GM12878 (cell line): ENCODE data around the gene MTA3. TPM values are rescaled to one million over a fixed set of nuclear protein-coding genes. Genes with fewer than 3 reads are reported as not detected.

Experiments used
- ATAC-seq: fragments of 200-7000 bp; cut with Tn5 transposase; 3 replicates; pipeline ENCODE4 v1.9.1; 2020; ENCODE audit warnings: mild to moderate bottlenecking, moderate library complexity
- BruUV-seq: library from RNA; stranded (reverse); fragments of 400-500 nt; replicated peaks from 2 replicates; lab custom pipeline; 2021; lab: Mats Ljungman, UMichigan
- CTCF ChIA-PET: fragments of 300-600 bp; sonication (Branson Sonifier 250); formaldehyde crosslinking; extraction: SDS; loops from one replicate; lab custom pipeline; 2021; ENCODE audit warnings: inconsistent platforms; lab: Yijun Ruan, JAX
- POLR2A ChIA-PET: fragments of 350-600 bp; formaldehyde crosslinking; extraction: SDS; loops from one replicate; lab custom pipeline; 2021; ENCODE audit warnings: inconsistent platforms; lab: Charles Lee
- RAD21 ChIA-PET: fragments of 300-600 bp; sonication (Branson Sonifier 250); formaldehyde crosslinking; loops from one replicate; lab custom pipeline; 2023; ENCODE audit warnings: antibody characterized with exemption; ENCODE audit not compliant: unreplicated experiment; lab: Charles Lee
- SMC1A ChIA-PET: fragments of 300-600 bp; sonication (Branson Sonifier 250); formaldehyde crosslinking; loops from one replicate; lab custom pipeline; 2023; ENCODE audit not compliant: unreplicated experiment, uncharacterized antibody; lab: Charles Lee
- DNase-seq: peaks from one replicate; pipeline ENCODE4 v3.0.0-alpha.2; 2011; ENCODE audit warnings: low read depth, low spot score
- FAIRE-seq: peaks from 3 replicates; lab custom pipeline; 2011; peaks lifted over from hg19 to GRCh38; lab: Jason Lieb, UNC
- H2AFZ ChIP-seq: 2 replicates; pipeline ENCODE4 v1.6.0; 2011; ENCODE audit warnings: low read depth, low read length, control low read depth; ENCODE audit not compliant: control insufficient read depth
- H3K27ac ChIP-seq: 2 replicates; pipeline ENCODE4 v1.5.1; 2011; ENCODE audit warnings: control low read depth; ENCODE audit not compliant: control insufficient read depth, insufficient read depth
- H3K27me3 ChIP-seq, 2 experiments: replicated peaks in 1 of 2; 2 replicates each; pipeline versions ENCODE4 v1.6.0 to v1.6.1; 2011; ENCODE audit warnings: low read length in 1 of 2; ENCODE audit not compliant: control insufficient read depth in 2 of 2, insufficient read depth in 2 of 2
- H3K36me3 ChIP-seq, 2 experiments: 2 replicates each; pipeline ENCODE4 v1.5.1; 2011; ENCODE audit warnings: low read length in 1 of 2; ENCODE audit not compliant: control insufficient read depth in 2 of 2, insufficient read depth in 2 of 2
- H3K4me1 ChIP-seq: 2 replicates; pipeline ENCODE4 v1.6.1; 2011; ENCODE audit warnings: mild to moderate bottlenecking, low read length, moderate library complexity, mixed read lengths; ENCODE audit not compliant: control insufficient read depth, insufficient read depth
- H3K4me2 ChIP-seq: 2 replicates; pipeline ENCODE4 v1.6.0; 2011; ENCODE audit warnings: control low read depth; ENCODE audit not compliant: control insufficient read depth, insufficient read depth
- H3K4me3 ChIP-seq: fragments of 200-600 bp; sonication (generic); 2 replicates; pipeline ENCODE4 v1.5.1; 2016
- H3K79me2 ChIP-seq: 2 replicates; pipeline ENCODE4 v1.6.0; 2011; ENCODE audit warnings: low read length; ENCODE audit not compliant: control insufficient read depth, insufficient read depth
- H3K9ac ChIP-seq: 2 replicates; pipeline ENCODE4 v1.8.0; 2011; ENCODE audit warnings: low read length, control low read depth, mixed read lengths; ENCODE audit not compliant: control insufficient read depth, insufficient read depth
- H3K9me3 ChIP-seq: replicated peaks from 3 replicates; pipeline ENCODE4 v1.5.1; 2011; ENCODE audit warnings: mild to moderate bottlenecking, low read length; ENCODE audit not compliant: control insufficient read depth, insufficient read depth
- H4K20me1 ChIP-seq: 2 replicates; pipeline ENCODE4 v1.6.0; 2011; ENCODE audit not compliant: control insufficient read depth, insufficient read depth
- E2F8 ChIP-seq: fragments of 450-650 bp; IDR thresholded peaks from 2 replicates; pipeline ENCODE4 v1.6.1; 2018; ENCODE audit warnings: mild to moderate bottlenecking, low read depth, moderate library complexity; ENCODE audit not compliant: partially characterized antibody
- IRF5 ChIP-seq: fragments of 450-650 bp; IDR thresholded peaks from 2 replicates; pipeline ENCODE4 v1.6.1; 2017; ENCODE audit warnings: borderline replicate concordance
- MYC ChIP-seq: IDR thresholded peaks from 2 replicates; pipeline ENCODE4 v1.6.1; 2011; ENCODE audit warnings: mild to moderate bottlenecking, low read length, moderate library complexity, inconsistent platforms; ENCODE audit not compliant: insufficient read depth, insufficient replicate concordance, insufficient read length, severe bottlenecking
- NBN ChIP-seq: fragments of 450-650 bp; IDR thresholded peaks from 2 replicates; pipeline ENCODE4 v1.6.1; 2016
- PAX5 ChIP-seq: IDR thresholded peaks from 2 replicates; pipeline ENCODE4 v1.6.1; 2011; ENCODE audit warnings: low read depth, low read length, borderline replicate concordance
- RB1 ChIP-seq: fragments of 450-650 bp; formaldehyde crosslinking; IDR thresholded peaks from 2 replicates; pipeline ENCODE4 v1.6.1; 2017; ENCODE audit warnings: mild to moderate bottlenecking, borderline replicate concordance
- ZNF384 ChIP-seq: IDR thresholded peaks from 2 replicates; pipeline ENCODE4 v1.6.1; 2012; ENCODE audit warnings: low read depth, mild to moderate bottlenecking, low read length, improper control_type of control experiment, borderline replicate concordance
- in situ Hi-C: fragments of 300-500 bp; cut with MboI; formaldehyde crosslinking; loops from 9 replicates; pipeline ENCODE4 v1.14.3; 2018; ENCODE audit warnings: mixed read lengths
- intact Hi-C: fragments of 100-400 bp; cut with micrococcal nuclease; formaldehyde crosslinking; loops from one replicate; pipeline ENCODE4 v1.14.2; 2022; ENCODE audit not compliant: unreplicated experiment
- polyA plus RNA-seq, 11 experiments: library from polyadenylated mRNA; depleted of rRNA in 4 of 11; unstranded in 6 of 11; stranded (reverse) in 5 of 11; fragments of >200 nt; fragmentation: Nextera tagmentation in 4 of 11; fragmentation: Illumina TruSeq in 1 of 11; extraction: Ambion mirVana in 4 of 11; extraction: Trizol in 1 of 11; gene quantifications; 1 replicate in 1 of 11; 2 replicates in 10 of 11; pipeline versions ENCODE4 v1.2.1 to v1.2.3, GENCODE V29; 2011 to 2016; ENCODE audit warnings: inconsistent platforms in 2 of 11, missing spikeins in 2 of 11, low read depth in 1 of 11
- total RNA-seq, 4 experiments: library from RNA; depleted of rRNA in 3 of 4; stranded (reverse); fragments of >200 nt in 3 of 4; fragmentation: Illumina TruSeq in 1 of 4; extraction: Trizol in 1 of 4; gene quantifications; 2 replicates each; pipeline versions ENCODE4 v1.2.1 to v1.2.3, GENCODE V29; 2013 to 2021
- TF ChIP-seq, protein P1 (sequence below): IDR thresholded peaks from 2 replicates; pipeline ENCODE4 v1.6.1; 2011; ENCODE audit warnings: mild to moderate bottlenecking, low read depth, low read length, moderate library complexity; ENCODE audit not compliant: insufficient replicate concordance
- TF ChIP-seq, protein P2 (sequence below): IDR thresholded peaks from 2 replicates; pipeline ENCODE4 v1.6.1; 2012; ENCODE audit warnings: low read depth, low read length, improper control_type of control experiment

The MTA3 gene
- total and polyA plus RNA-seq, 10 of the 15 experiments (the other 5 are each of a cell fraction or from before 2014, with no cell fraction given), result 17.6 to 45.5 (median 26.5) TPM

DNA sequence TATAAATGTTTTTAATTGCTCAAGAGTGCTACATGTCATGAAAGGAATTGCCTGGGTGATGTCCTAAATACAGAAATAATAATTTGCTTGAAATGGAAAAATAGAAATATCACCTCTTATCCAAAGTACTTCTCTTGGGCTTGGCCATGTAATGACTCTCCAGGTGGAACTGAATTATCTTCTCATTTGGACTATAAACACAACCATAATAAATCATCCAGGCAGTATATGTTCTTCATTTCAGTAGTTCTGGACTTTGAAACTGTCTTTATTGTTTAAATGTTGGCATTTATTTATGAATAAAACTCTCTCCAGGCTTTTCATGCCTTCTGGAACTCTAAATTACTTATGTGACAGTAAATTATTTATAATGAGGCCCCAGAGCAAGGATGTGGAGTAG lies 155.0 kb downstream of the MTA3 start:
- ChIA-PET RAD21 (no interaction called here), SMC1A (no interaction called here), POLR2A (interaction anchor here (0.9 kb wide), 1 partner anchor 27 kb away, joined by 3 read pairs; no protein-coding TSS in a partner anchor), CTCF (no interaction called here)
- Histone ChIP-seq H2AFZ (no peak overlapping the region), H3K9me3 (no peaks in the 10 kb centered on the region), H3K36me3 (peaks cover 0 to 3% of the 10 kb centered on the region in 2 experiments; a peak in 1 of 4 replicates), H3K4me1 (peaks cover 19% of the 10 kb centered on the region), H3K27me3 (no peaks in the 10 kb centered on the region), H3K4me3 (no peak overlapping the region), H3K9ac (no peak overlapping the region), H3K79me2 (no peaks in the 10 kb centered on the region), H3K4me2 (no peak overlapping the region), H3K27ac (no peak overlapping the region), H4K20me1 (no peaks in the 10 kb centered on the region)
- DNase-seq, result no peak
- no peak for FAIRE-seq
- no TSS peak for BruUV-seq
- TF ChIP-seq IRF5, result no peak
- TF ChIP-seq RB1, result no peak
- TF ChIP-seq E2F8, result no peak
- TF ChIP-seq ZNF384, result no peak
- TF ChIP-seq MYC, result no peak
- TF ChIP-seq, protein P1, sequence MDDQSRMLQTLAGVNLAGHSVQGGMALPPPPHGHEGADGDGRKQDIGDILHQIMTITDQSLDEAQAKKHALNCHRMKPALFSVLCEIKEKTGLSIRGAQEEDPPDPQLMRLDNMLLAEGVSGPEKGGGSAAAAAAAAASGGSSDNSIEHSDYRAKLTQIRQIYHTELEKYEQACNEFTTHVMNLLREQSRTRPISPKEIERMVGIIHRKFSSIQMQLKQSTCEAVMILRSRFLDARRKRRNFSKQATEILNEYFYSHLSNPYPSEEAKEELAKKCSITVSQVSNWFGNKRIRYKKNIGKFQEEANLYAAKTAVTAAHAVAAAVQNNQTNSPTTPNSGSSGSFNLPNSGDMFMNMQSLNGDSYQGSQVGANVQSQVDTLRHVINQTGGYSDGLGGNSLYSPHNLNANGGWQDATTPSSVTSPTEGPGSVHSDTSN, result no peak
- no peak for TF ChIP-seq NBN
- TF ChIP-seq PAX5, result no peak
- TF ChIP-seq, protein P2, sequence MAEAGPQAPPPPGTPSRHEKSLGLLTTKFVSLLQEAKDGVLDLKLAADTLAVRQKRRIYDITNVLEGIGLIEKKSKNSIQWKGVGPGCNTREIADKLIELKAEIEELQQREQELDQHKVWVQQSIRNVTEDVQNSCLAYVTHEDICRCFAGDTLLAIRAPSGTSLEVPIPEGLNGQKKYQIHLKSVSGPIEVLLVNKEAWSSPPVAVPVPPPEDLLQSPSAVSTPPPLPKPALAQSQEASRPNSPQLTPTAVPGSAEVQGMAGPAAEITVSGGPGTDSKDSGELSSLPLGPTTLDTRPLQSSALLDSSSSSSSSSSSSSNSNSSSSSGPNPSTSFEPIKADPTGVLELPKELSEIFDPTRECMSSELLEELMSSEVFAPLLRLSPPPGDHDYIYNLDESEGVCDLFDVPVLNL, result no peak
- in situ Hi-C loops, result no loop called here
- intact Hi-C loops, result loop anchor here (5.0 kb wide), 1 partner anchor 69 kb away; the partner anchor contains the start of gene HAAO
- no peak for ATAC-seq
